IMR-90 (cell line): ENCODE results near the gene RELL2. TPM values are rescaled to one million over a fixed set of nuclear protein-coding genes. Genes with fewer than 3 reads are reported as not detected.

Experiments used
- ATAC-seq: fragments of 200-7000 bp; cut with Tn5 transposase; 2 replicates; pipeline ENCODE4 v1.9.1; 2020; ENCODE audit warnings: low read depth, mild to moderate bottlenecking, moderate library complexity
- BruUV-seq: library from RNA; stranded (reverse); fragments of 400-500 nt; replicated peaks from 2 replicates; lab custom pipeline; 2021; lab: Mats Ljungman, UMichigan
- CTCF ChIA-PET: fragments of 300-600 bp; formaldehyde crosslinking; extraction: SDS; loops from one replicate; lab custom pipeline; 2021; ENCODE audit warnings: antibody characterized with exemption; lab: Yijun Ruan, JAX
- POLR2A ChIA-PET: fragments of 300-600 bp; sonication (Branson Sonifier 250); formaldehyde crosslinking; loops from one replicate; lab custom pipeline; 2022; ENCODE audit warnings: antibody characterized with exemption; ENCODE audit not compliant: unreplicated experiment; lab: Charles Lee
- DNase-seq: peaks from one replicate; pipeline ENCODE4 v3.0.0; 2013
- H2AFZ ChIP-seq: replicated peaks from 2 replicates; pipeline ENCODE3; 2013; ENCODE audit warnings: low read length, mild to moderate bottlenecking; ENCODE audit not compliant: poor library complexity
- H2AK5ac ChIP-seq: 2 replicates; pipeline ENCODE4 v1.6.1; 2013; ENCODE audit warnings: low read depth, low read length, inconsistent platforms
- H2AK9ac ChIP-seq: replicated peaks from 2 replicates; pipeline ENCODE3; 2013; ENCODE audit warnings: mild to moderate bottlenecking, low read depth, low read length, moderate library complexity; ENCODE audit not compliant: poor library complexity
- H2BK120ac ChIP-seq: 2 replicates; pipeline ENCODE4 v1.6.1; 2013; ENCODE audit warnings: low read depth, low read length, inconsistent platforms
- H2BK15ac ChIP-seq: 3 replicates; pipeline ENCODE4 v1.6.1; 2013; ENCODE audit warnings: low read depth, low read length, inconsistent platforms
- H2BK20ac ChIP-seq: 2 replicates; pipeline ENCODE4 v1.6.1; 2013; ENCODE audit warnings: low read depth, mild to moderate bottlenecking, inconsistent platforms, low read length, moderate library complexity
- H2BK5ac ChIP-seq: 2 replicates; pipeline ENCODE4 v1.6.1; 2013; ENCODE audit warnings: mild to moderate bottlenecking, low read depth, low read length, inconsistent platforms; ENCODE audit not compliant: poor library complexity, severe bottlenecking
- H3K14ac ChIP-seq: replicated peaks from 2 replicates; pipeline ENCODE4 v1.6.1; 2013; ENCODE audit warnings: low read depth, low read length, inconsistent platforms
- H3K18ac ChIP-seq: 2 replicates; pipeline ENCODE4 v1.6.1; 2013; ENCODE audit warnings: low read depth, low read length, control low read depth
- H3K23ac ChIP-seq: 2 replicates; pipeline ENCODE4 v1.6.1; 2013; ENCODE audit warnings: low read depth, low read length, inconsistent platforms
- H3K27ac ChIP-seq: 2 replicates; pipeline ENCODE4 v1.5.1; 2013; ENCODE audit warnings: mild to moderate bottlenecking, control low read depth, low read length; ENCODE audit not compliant: insufficient read depth
- H3K27me3 ChIP-seq: 2 replicates; pipeline ENCODE4 v1.6.1; 2013; ENCODE audit warnings: low read length; ENCODE audit not compliant: control insufficient read depth, insufficient read depth
- H3K36me3 ChIP-seq: 2 replicates; pipeline ENCODE4 v1.6.1; 2013; ENCODE audit warnings: low read length, mixed read lengths; ENCODE audit not compliant: control insufficient read depth, insufficient read depth
- H3K4ac ChIP-seq: 2 replicates; pipeline ENCODE4 v1.6.1; 2013; ENCODE audit warnings: low read depth, low read length, inconsistent platforms
- H3K4me1 ChIP-seq: 2 replicates; pipeline ENCODE4 v1.6.1; 2013; ENCODE audit warnings: low read length, mixed read lengths; ENCODE audit not compliant: control insufficient read depth, insufficient read depth
- H3K4me2 ChIP-seq: 2 replicates; pipeline ENCODE4 v1.6.1; 2013; ENCODE audit warnings: low read depth, mild to moderate bottlenecking, control low read depth, low read length, moderate library complexity
- H3K4me3 ChIP-seq: 2 replicates; pipeline ENCODE4 v1.5.1; 2013; ENCODE audit warnings: low read depth, mild to moderate bottlenecking, control low read depth, low read length, moderate library complexity; ENCODE audit not compliant: insufficient read depth
- H3K56ac ChIP-seq: 2 replicates; pipeline ENCODE4 v1.6.1; 2013; ENCODE audit warnings: low read length, inconsistent platforms; ENCODE audit not compliant: insufficient read depth; ENCODE audit errors: extremely low read depth
- H3K79me1 ChIP-seq, 2 experiments: 2 replicates each; pipeline ENCODE4 v1.6.1; 2013; ENCODE audit warnings: low read length in 2 of 2, inconsistent platforms in 1 of 2, low read depth in 1 of 2
- H3K9ac ChIP-seq: 2 replicates; pipeline ENCODE4 v1.6.1; 2013; ENCODE audit warnings: low read depth, low read length, control low read depth
- H3K9me1 ChIP-seq: 2 replicates; pipeline ENCODE4 v1.6.1; 2013; ENCODE audit warnings: low read length, inconsistent platforms; ENCODE audit not compliant: insufficient read depth
- H3K9me3 ChIP-seq: 2 replicates; pipeline ENCODE4 v1.6.1; 2013; ENCODE audit warnings: low read length; ENCODE audit not compliant: control insufficient read depth, insufficient read depth
- H4K20me1 ChIP-seq: 2 replicates; pipeline ENCODE4 v1.6.1; 2013; ENCODE audit warnings: low read length, inconsistent platforms; ENCODE audit not compliant: insufficient read depth
- H4K5ac ChIP-seq: 2 replicates; pipeline ENCODE4 v1.6.1; 2013; ENCODE audit warnings: mild to moderate bottlenecking, low read depth, low read length, control low read depth
- H4K8ac ChIP-seq, 2 experiments: 2 replicates each; pipeline ENCODE4 v1.6.1; 2013; ENCODE audit warnings: low read depth in 2 of 2, low read length in 2 of 2, control low read depth in 1 of 2, inconsistent platforms in 1 of 2
- H4K91ac ChIP-seq: 2 replicates; pipeline ENCODE4 v1.6.1; 2013; ENCODE audit warnings: low read depth, low read length, inconsistent platforms; ENCODE audit not compliant: insufficient read depth
- BHLHE40 ChIP-seq: fragments of 150-350 bp; IDR thresholded peaks from 2 replicates; pipeline ENCODE4 v1.6.1; 2016; ENCODE audit warnings: mild to moderate bottlenecking, low read depth, low read length
- CEBPB ChIP-seq: IDR thresholded peaks from 2 replicates; pipeline ENCODE4 v1.6.1; 2012; ENCODE audit warnings: low read depth, low read length, improper control_type of control experiment
- CHD1 ChIP-seq: IDR thresholded peaks from 2 replicates; pipeline ENCODE4 v1.6.1; 2012; ENCODE audit warnings: low read depth, low read length, improper control_type of control experiment
- FOS ChIP-seq: fragments of 150-350 bp; IDR thresholded peaks from 2 replicates; pipeline ENCODE4 v1.6.1; 2016; ENCODE audit warnings: low read depth, low read length
- MAFK ChIP-seq: IDR thresholded peaks from 2 replicates; pipeline ENCODE4 v1.6.1; 2012; ENCODE audit warnings: low read depth, low read length, improper control_type of control experiment
- MAZ ChIP-seq: IDR thresholded peaks from 2 replicates; pipeline ENCODE4 v1.6.1; 2012; ENCODE audit warnings: low read depth, mild to moderate bottlenecking, low read length, improper control_type of control experiment, moderate library complexity, borderline replicate concordance
- MXI1 ChIP-seq: IDR thresholded peaks from 2 replicates; pipeline ENCODE4 v1.6.1; 2012; ENCODE audit warnings: low read depth, mild to moderate bottlenecking, low read length, moderate library complexity, borderline replicate concordance
- NFE2L2 ChIP-seq: fragments of 150-350 bp; IDR thresholded peaks from 2 replicates; pipeline ENCODE4 v1.6.1; 2016; ENCODE audit warnings: low read depth, mild to moderate bottlenecking, low read length
- POLR2A ChIP-seq: IDR thresholded peaks from 2 replicates; pipeline ENCODE4 v1.6.1; 2012; ENCODE audit warnings: mild to moderate bottlenecking, low read depth, low read length
- RAD21 ChIP-seq: IDR thresholded peaks from 2 replicates; pipeline ENCODE4 v1.6.1; 2012; ENCODE audit warnings: low read length, improper control_type of control experiment
- RCOR1 ChIP-seq: IDR thresholded peaks from 2 replicates; pipeline ENCODE4 v1.6.1; 2012; ENCODE audit warnings: mild to moderate bottlenecking, low read length, improper control_type of control experiment; ENCODE audit not compliant: insufficient replicate concordance
- RFX5 ChIP-seq: IDR thresholded peaks from 2 replicates; pipeline ENCODE4 v1.8.0; 2012; ENCODE audit warnings: low read depth, mild to moderate bottlenecking, low read length, moderate library complexity
- SMC3 ChIP-seq: fragments of 150-350 bp; IDR thresholded peaks from 2 replicates; pipeline ENCODE4 v1.6.1; 2016; ENCODE audit warnings: low read depth, mild to moderate bottlenecking, antibody characterized with exemption, low read length, moderate library complexity
- WGBS, 2 experiments: methylation state at CpG; one replicate each; pipeline versions ENCODE4 v1.1.5 to v1.1.7; 2013; ENCODE audit warnings: missing lambda C conversion rate in 2 of 2; ENCODE audit not compliant: insufficient read length in 1 of 2; ENCODE audit errors: extremely low coverage in 2 of 2; 5-methylcytosine and 5-hydroxymethylcytosine counted together
- dilution Hi-C: fragments of 300-500 bp; cut with HindIII; formaldehyde crosslinking; loops from one replicate; pipeline ENCODE4 v1.14.3; 2018; ENCODE audit warnings: low sequenced_read_pairs; ENCODE audit not compliant: unreplicated experiment
- in situ Hi-C: fragments of 300-500 bp; cut with MboI; formaldehyde crosslinking; loops from 3 replicates; pipeline ENCODE4 v1.14.3; 2019; ENCODE audit warnings: low sequenced_read_pairs, inconsistent platforms, mixed read lengths
- intact Hi-C: fragments of 100-400 bp; cut with micrococcal nuclease; formaldehyde crosslinking; loops from 2 replicates; pipeline ENCODE4 v1.10.0; 2022
- polyA plus RNA-seq, 3 experiments: library from polyadenylated mRNA; depleted of rRNA; stranded (reverse); fragments of >200 nt; gene quantifications; 2 replicates each; pipeline ENCODE4 v1.2.3, GENCODE V29; 2012; ENCODE audit warnings: low replicate concordance in 1 of 3
- total RNA-seq: library from RNA; depleted of rRNA; stranded (reverse); fragments of >200 nt; gene quantifications from 2 replicates; pipeline ENCODE4 v1.2.3, GENCODE V29; 2012
- TF ChIP-seq, protein P1 (sequence below): conservative IDR thresholded peaks from 2 replicates; pipeline ENCODE4 v1.5.1; 2012; ENCODE audit warnings: mild to moderate bottlenecking, low read depth, low read length, improper control_type of control experiment
- TF ChIP-seq, protein P2 (sequence below): fragments of 150-350 bp; IDR thresholded peaks from 2 replicates; pipeline ENCODE4 v1.6.1; 2016; ENCODE audit warnings: low read depth, mild to moderate bottlenecking, low read length, moderate library complexity, borderline replicate concordance

The RELL2 gene
- total and polyA plus RNA-seq, 2 of the 4 experiments (the other 2 are of a cell fraction): 2.2 to 7.6 TPM

DNA sequence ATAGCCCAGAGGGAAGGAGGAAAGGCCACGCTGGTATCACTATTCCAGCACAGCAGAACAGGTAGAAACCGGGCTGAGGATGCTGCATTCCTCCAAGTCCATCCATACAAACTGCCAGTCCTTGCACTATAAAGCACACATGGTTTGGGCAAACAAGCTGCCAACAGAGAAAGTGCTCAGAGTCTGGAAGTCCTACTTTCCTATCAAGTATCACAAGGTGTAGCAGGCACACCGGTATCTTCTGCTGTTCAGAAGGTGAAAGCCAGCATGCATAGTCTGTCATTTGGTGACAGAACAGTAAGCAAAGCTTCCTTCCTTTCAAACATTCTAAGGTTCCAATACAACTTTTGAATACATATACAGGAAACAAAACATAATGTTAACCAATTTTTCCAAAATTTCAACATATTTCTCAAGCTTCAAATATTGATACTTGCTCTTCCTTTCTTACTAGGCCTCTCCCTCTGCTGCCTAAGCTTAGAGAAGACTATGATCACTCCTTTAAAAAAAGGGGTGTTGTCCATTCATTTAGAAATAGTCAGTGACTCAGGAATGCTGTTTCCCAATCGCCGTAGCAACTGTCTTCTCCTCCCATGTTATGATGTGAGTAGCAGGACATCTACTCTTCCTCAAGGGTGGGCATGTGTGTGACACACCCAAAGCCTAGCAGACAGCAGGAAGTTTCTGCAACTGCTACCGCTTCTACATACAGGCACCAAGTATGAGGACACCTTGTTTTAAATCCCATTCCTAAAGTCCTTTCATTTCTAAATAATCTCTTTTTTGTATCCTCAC, 32.7 kb upstream of the RELL2 start:
- H3K9me3 ChIP-seq: no peaks in the 10 kb centered on the region
- peak overlapping the region; percentile 50 for H3K18ac ChIP-seq
- no peaks in the 10 kb centered on the region for H3K36me3 ChIP-seq
- no peaks in the 10 kb centered on the region for H3K27me3 ChIP-seq
- peak overlapping the region; percentile 78 for H2AK9ac ChIP-seq
- intact Hi-C loops (loop anchor here (2.0 kb wide), 1 partner anchor 15 kb away; the partner anchor contains the start of gene DIAPH1), dilution Hi-C loops (no loop called here), in situ Hi-C loops (no loop called here)
- CTCF ChIA-PET: interaction anchor here (1.0 to 3.3 kb wide), 2 partner anchors 11 to 12 kb away, joined by 4 to 18 read pairs; no protein-coding TSS in a partner anchor
- peak overlapping the region; percentile 51 for H3K4me2 ChIP-seq
- no peak overlapping the region for H3K9ac ChIP-seq
- H2BK15ac ChIP-seq: no peak overlapping the region; the same call in 2 of the 3 replicates
- no peak overlapping the region for H3K56ac ChIP-seq
- H4K20me1 ChIP-seq: peaks cover 3% of the 10 kb centered on the region; the same call in 1 of the 2 replicates
- no peak overlapping the region for H3K4me3 ChIP-seq
- peaks cover 5% of the 10 kb centered on the region for H3K9me1 ChIP-seq
- H3K14ac ChIP-seq: peak overlapping the region; percentile 94
- H2AK5ac ChIP-seq: peak overlapping the region; percentile 79
- ATAC-seq (peak; percentile 95), DNase-seq (peak; percentile 94)
- peak overlapping the region; percentile 33; the same call in 1 of the 2 replicates for H4K5ac ChIP-seq
- H3K4me1 ChIP-seq: peaks cover 4% of the 10 kb centered on the region
- peak overlapping the region; percentile 61 for H2BK5ac ChIP-seq
- H2BK20ac ChIP-seq: peak overlapping the region; percentile 90
- peak overlapping the region; percentile 66 for H2AFZ ChIP-seq
- POLR2A ChIA-PET: no interaction called here
- peak overlapping the region; percentile 63 for H4K91ac ChIP-seq
- peak overlapping the region; percentile 12; the same call in 1 of the 2 replicates for H3K27ac ChIP-seq
- H2BK120ac ChIP-seq: peak overlapping the region; percentile 86
- WGBS, 2 experiments: 56% methylated on average over 2 of the region's 6 CpGs; no CpG with 5 or more reads in 1 of the 2 experiments
- H3K23ac ChIP-seq: peak overlapping the region; percentile 90
- H3K4ac ChIP-seq: peak overlapping the region; percentile 93
- H3K79me1 ChIP-seq: peaks cover 23 to 46% of the 10 kb centered on the region in 2 experiments
- peak overlapping the region in 1 of 2 experiments; percentile 63; a peak in 2 of 4 replicates for H4K8ac ChIP-seq
- no TSS peak for BruUV-seq
- TF ChIP-seq, protein P1, sequence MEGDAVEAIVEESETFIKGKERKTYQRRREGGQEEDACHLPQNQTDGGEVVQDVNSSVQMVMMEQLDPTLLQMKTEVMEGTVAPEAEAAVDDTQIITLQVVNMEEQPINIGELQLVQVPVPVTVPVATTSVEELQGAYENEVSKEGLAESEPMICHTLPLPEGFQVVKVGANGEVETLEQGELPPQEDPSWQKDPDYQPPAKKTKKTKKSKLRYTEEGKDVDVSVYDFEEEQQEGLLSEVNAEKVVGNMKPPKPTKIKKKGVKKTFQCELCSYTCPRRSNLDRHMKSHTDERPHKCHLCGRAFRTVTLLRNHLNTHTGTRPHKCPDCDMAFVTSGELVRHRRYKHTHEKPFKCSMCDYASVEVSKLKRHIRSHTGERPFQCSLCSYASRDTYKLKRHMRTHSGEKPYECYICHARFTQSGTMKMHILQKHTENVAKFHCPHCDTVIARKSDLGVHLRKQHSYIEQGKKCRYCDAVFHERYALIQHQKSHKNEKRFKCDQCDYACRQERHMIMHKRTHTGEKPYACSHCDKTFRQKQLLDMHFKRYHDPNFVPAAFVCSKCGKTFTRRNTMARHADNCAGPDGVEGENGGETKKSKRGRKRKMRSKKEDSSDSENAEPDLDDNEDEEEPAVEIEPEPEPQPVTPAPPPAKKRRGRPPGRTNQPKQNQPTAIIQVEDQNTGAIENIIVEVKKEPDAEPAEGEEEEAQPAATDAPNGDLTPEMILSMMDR: no peak
- TF ChIP-seq SMC3: no peak
- no peak for TF ChIP-seq POLR2A
- TF ChIP-seq RAD21: no peak
- no peak for TF ChIP-seq MAFK
- TF ChIP-seq MAZ: 0 out of 2 replicates have a peak, but pooled peaks have one; percentile 29
- peak; percentile 17; the same call in 1 of the 2 replicates for TF ChIP-seq BHLHE40
- TF ChIP-seq, protein P2, sequence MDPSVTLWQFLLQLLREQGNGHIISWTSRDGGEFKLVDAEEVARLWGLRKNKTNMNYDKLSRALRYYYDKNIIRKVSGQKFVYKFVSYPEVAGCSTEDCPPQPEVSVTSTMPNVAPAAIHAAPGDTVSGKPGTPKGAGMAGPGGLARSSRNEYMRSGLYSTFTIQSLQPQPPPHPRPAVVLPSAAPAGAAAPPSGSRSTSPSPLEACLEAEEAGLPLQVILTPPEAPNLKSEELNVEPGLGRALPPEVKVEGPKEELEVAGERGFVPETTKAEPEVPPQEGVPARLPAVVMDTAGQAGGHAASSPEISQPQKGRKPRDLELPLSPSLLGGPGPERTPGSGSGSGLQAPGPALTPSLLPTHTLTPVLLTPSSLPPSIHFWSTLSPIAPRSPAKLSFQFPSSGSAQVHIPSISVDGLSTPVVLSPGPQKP: no peak
- TF ChIP-seq FOS: 0 out of 2 replicates have a peak, but pooled peaks have one; percentile 17
- TF ChIP-seq MXI1: peak; percentile 84
- peak; percentile 30 for TF ChIP-seq RCOR1
- TF ChIP-seq CHD1: no peak
- TF ChIP-seq RFX5: no peak
- TF ChIP-seq CEBPB: peak; percentile 97
- no peak for TF ChIP-seq NFE2L2
